CD4-positive, alpha-beta T cell treated with Interleukin-4 for 1 hour (primary cell): ENCODE data around the gene YWHAE.
A peak's percentile ranks its signal among the peaks of the same experiment; 100 is the strongest.
"Not testable (repeated sequence)": the region's sequence is repeated elsewhere in the genome, so short reads cannot be mapped to it uniquely, and the experiment has no call there.

ENCODE experiments used
- DNase-seq, 2 donors: peaks; one replicate each; pipeline ENCODE4 v3.0.0-alpha.2; 2020 to 2022

Gene YWHAE

DNA sequence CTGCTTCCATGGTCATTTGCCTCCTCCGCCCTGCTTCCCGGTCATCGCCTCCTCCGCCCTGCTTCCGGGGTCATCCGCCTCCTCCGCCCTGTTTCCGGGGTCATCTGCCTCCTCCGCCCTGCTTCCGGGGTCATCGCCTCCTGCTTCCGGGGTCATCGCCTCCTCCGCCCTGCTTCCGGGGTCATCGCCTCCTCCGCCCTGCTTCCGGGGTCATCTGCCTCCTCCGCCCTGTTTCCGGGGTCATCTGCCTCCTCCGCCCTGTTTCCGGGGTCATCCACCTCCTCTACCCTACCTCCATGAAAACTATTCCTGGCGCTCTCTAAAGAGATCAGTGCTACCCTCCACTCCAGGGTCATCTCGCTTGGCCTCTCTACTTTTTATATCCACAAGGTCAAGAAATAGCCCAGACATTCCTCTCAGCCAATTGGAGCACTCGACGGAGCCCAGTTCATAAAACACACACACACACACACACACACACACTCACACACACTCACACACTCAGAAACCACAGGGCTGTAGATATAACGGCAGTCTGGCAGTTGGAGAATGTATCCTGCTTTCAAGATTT is 75.7 kb downstream of the YWHAE start:
- peak in 1 of 2 donors; percentile 61 for DNase-seq

GRCh38 chr17:1323336-1323735 is 76.7 kb downstream of the YWHAE start:
- no peak for DNase-seq

GRCh38 chr17:1322480-1322879 is 77.5 kb downstream of the YWHAE start:
- no peak for DNase-seq

- no peak for DNase-seq
Measured at GRCh38 chr17:1322014-1322428, 78.0 kb downstream of the YWHAE start.

- no peak for DNase-seq
Measured at GRCh38 chr17:1315891-1316403, 84.1 kb downstream of the YWHAE start.

DNA sequence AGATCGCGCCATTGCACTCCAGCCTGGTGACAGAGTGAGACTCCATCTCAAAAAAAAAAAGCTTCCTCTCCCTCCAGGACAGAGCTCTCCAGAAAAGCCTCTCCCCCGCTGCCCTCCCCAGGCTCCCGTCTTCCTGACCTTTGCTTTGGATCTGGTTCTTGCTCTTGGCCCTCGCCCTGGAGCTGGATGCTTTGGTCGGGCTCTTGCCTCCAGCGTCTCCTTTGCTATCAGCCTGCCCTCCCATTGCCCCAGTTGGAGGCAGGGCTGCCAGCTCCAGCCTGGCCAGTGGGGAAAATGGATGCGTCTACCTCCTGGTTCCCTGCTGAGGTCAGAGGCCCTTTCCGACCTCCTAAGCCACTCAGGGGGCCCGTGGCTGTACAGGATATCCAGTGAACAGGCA is 84.6 kb downstream of the YWHAE start:
- no peak for DNase-seq

DNA sequence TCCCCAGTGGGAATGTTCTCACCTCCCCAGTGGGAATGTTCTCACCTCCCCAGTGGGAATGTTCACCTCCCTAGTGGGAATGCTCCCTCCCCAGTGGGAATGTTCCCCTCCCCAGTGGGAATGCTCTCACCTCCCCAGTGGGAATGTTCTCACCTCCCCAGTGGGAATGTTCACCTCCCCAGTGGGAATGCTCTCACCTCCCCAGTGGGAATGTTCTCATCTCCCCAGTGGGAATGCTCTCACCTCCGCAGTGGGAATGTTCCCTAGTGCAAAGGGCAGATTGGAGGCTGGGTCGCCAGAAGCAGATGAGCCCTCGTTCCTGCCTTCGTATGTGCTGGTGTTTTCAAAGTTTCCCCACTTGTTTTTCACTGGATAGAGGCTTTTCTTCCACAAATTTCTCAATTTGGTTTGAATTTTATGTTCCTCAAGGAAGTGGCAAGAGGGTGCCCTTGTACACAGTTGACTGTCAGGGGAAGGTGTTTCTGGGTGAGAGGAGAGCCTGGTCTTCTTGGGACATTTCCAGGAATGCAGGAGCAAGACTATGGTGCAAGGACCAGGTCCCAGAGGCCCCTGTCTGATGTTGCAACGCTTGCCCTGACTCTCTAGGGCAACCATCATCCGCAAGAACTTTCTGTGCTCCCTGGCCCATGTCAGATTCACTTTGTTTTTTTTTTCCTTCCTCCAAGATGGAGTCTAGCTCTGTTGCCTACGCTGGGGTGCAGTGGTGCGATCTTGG is 86.6 kb downstream of the YWHAE start:
- no peak for DNase-seq

DNA sequence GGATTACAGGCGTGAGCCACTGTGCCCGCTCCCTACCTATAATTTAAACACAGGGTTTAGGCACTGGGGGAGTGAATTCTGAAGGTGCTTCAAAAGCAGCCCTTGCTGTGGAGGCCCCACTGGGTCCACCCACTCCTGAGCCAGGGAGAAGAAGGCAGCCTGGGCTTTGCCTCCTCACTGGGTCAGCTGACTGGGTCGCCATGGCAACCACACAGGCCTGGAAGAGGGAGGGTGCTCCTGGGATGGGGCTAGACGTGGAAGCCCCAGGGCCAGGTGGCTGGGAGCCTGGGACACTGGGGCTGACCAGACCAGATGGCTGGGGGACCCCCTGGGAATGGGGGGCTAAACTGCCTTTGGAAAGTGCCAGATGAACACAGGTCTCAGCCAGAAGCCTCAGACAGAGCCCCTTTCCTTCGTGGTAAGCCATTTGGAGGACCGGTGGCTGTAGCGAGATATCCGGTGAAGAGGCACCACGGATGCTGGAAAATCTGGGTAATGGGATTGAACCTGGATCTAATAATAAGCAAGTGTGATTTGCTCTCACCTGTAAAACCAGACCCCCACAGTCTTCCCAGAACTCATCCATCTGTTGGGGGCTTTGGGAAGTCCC is 87.7 kb downstream of the YWHAE start:
- DNase-seq: no peak

DNA sequence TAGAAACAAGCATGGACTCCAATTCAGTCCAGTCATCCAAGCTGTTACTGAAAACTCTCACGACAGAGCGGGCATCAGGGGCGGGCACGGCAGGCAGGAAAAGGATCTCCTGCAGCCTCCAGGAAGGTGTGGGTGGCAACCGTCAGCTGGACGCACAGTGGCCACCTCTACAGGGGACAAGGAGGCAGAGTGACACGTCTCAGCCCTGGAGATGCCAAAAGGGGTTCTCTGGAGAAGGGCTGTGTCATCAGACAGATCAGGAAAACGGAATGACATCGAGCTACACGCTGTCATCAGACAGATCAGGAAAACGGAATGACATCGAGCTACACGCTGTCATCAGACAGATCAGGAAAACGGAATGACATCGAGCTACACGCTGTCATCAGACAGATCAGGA is 92.2 kb downstream of the YWHAE start:
- DNase-seq: not testable (repeated sequence)

DNA sequence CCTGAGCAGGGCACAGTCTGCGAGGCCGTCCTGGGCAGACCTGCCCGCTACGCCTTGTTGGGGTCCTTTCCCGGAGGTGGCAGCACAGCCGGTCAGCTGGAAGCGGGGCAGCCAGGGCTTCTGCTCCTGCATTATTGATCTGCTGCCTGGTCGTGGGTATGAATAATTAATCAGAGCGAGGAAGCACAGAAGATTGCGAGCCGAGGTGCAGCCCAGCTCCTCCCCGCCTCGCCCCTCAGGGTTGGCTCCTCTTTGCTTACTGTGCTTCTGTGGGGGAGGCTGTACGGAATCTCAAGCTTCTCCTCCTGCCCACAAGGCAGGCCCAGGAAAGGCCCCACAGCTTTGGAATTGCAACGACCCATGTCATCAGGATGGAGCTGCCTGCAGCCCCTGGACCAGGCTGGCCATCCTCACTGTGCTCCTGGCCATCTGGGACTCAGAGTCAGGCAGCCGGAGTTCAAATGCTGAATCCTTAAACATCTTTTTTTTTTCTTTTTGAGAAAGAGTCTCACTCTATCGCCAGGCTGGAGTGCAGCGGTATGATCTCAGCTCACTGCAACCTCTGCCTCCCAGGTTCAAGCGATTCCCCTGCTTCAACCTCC is 95.0 kb downstream of the YWHAE start:
- no peak for DNase-seq

DNA sequence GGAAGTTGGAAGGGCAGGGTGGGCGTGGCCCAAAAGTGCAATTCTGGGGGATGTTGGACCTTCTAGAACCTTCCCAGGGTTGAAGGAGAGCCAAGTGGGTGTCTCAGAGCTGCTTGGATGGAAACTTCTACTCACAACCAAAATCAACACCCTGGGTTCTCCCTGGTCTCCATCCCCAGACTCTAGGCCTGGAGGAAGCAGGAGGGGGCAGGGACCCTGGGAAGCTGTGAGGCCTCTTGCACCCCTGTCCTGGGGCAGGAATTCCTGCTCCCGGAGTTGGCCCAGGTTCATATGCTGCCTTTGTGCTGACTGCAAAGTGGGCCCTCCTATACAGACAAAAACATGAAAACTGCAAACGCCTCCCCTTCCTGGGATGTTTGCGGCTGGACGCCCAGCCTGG is 95.5 kb downstream of the YWHAE start:
- DNase-seq: no peak

DNA sequence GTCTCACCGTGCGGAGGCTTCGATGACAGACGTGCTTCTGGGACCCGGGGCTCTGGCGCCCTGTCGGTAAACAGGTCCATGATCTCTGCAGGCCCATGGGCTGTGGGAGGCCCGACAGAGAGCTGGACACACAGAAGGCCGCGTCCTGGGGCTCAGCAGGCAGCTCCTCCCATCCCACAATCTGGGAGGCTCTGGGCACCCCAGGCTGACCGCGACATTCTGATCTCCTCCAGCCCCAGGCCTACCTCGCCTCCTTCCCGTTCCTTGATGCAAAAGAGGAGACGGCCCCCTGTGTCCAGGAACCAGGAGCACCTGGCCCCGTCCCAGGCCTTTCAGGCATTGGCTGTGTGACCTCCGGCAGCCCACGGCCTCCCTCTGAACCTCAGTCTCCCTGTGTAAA is 97.3 kb downstream of the YWHAE start:
- no peak for DNase-seq

DNA sequence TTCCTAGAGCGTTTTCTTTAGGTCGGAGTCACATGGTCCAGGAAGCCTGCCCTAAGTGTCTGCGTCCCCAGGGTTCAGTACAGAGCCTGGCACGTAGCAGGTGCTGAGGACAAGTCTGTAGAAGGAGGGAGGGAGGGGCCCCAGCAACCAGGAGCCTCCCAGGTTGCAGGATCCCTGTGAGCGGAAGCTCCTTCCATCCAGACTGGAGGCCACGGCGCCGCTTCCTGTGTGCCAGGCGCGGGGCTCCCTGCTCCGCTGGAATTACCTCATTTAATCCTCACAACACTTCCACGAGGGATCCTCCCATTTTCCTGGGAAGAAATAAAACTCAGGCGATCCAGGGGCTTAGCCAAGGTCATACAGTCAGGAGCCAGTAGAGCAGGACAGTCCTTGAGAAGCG is 98.5 kb downstream of the YWHAE start:
- no peak for DNase-seq

- DNase-seq: no peak
Measured at GRCh38 chr17:1300371-1300905, 99.6 kb downstream of the YWHAE start.

DNA sequence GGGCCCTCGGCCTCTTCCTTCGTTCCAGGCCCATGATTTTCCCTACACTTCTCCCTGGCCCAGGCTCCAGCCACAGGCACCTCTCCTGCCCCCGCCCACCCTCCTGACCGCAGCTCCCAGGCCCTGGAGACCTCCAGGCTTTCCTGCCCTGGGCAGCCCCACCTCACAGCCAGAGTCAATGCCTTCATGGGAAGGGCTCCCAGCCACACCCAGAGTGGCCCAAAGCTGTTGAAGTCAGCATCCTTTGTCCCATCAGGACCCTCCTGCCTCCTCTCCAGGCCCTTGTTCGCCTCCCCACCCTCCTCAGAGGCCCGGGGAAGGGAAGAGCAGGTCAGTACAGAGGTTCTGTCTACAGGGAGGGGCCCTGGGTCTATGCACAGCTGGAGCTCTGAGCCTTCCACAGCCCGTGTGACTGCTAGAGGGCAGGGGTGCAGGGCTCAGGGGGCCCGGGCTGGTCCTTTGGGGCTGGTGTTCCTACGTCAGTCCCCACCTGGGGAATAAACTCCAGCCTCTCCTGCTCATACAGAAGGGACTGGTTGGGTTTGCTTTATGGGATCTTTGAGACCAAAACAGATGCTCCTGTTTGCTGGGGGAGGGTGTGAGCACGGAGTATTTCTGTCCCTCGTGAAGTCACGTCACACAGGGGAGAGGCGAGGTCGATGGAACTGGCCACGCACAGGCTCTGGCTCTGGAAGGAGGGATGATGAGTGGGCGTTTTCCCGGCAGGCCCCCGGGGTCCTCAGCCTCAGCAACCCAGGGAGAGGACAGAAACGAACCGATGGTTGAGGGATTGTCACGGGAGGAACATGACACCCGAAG is 100.3 kb downstream of the YWHAE start:
- DNase-seq: no peak

GRCh38 chr17:1298606-1299005 is 101.4 kb downstream of the YWHAE start:
- peak in 1 of 2 donors; percentile 38 for DNase-seq
